Endodermal cell (in vitro differentiated cells): ENCODE results near the gene TMEM254. TPM values are rescaled to one million over a fixed set of nuclear protein-coding genes. Genes with fewer than 3 reads are reported as not detected.
A peak's percentile ranks its signal among the peaks of the same experiment; 100 is the strongest.

ENCODE experiments used
- DNase-seq: peaks from one replicate; pipeline ENCODE4 v3.0.0-alpha.2; 2017
- H3K27ac ChIP-seq: 2 replicates; pipeline ENCODE4 v1.5.1; 2013; ENCODE audit warnings: mild to moderate bottlenecking, low read depth, low read length, moderate library complexity
- H3K27me3 ChIP-seq: 2 replicates; pipeline ENCODE4 v1.6.1; 2013; ENCODE audit warnings: mild to moderate bottlenecking, low read length, moderate library complexity; ENCODE audit not compliant: insufficient read depth, control insufficient read depth, poor library complexity, severe bottlenecking
- H3K36me3 ChIP-seq: 2 replicates; pipeline ENCODE4 v1.7.0; 2013; ENCODE audit warnings: mild to moderate bottlenecking, low read length, moderate library complexity; ENCODE audit not compliant: control insufficient read depth, insufficient read depth
- H3K4me1 ChIP-seq: one replicate; pipeline ENCODE4 v1.7.0; 2013; ENCODE audit warnings: low read length; ENCODE audit not compliant: control insufficient read depth, insufficient read depth
- H3K4me3 ChIP-seq: 2 replicates; pipeline ENCODE4 v1.5.1; 2013; ENCODE audit warnings: mild to moderate bottlenecking, low read length, moderate library complexity
- H3K9ac ChIP-seq: 2 replicates; pipeline ENCODE4 v1.6.1; 2013; ENCODE audit warnings: mild to moderate bottlenecking, low read length, moderate library complexity; ENCODE audit not compliant: poor library complexity, severe bottlenecking; ENCODE audit errors: extremely low read depth
- H3K9me3 ChIP-seq: 2 replicates; pipeline ENCODE4 v1.6.1; 2013; ENCODE audit warnings: mild to moderate bottlenecking, low read length, moderate library complexity; ENCODE audit not compliant: control insufficient read depth
- H3K27ac Mint-ChIP-seq: 2 replicates; pipeline ENCODE4 v1.8.0; 2020; ENCODE audit warnings: mixed read lengths
- H3K27me3 Mint-ChIP-seq: 2 replicates; pipeline ENCODE4 v1.8.0; 2021; ENCODE audit warnings: mild to moderate bottlenecking, mixed read lengths; ENCODE audit not compliant: insufficient read depth
- H3K36me3 Mint-ChIP-seq: 2 replicates; pipeline ENCODE4 v1.8.0; 2020; ENCODE audit warnings: low read depth, mixed read lengths
- H3K4me1 Mint-ChIP-seq: 2 replicates; pipeline ENCODE4 v1.8.0; 2020; ENCODE audit warnings: mixed read lengths
- H3K4me3 Mint-ChIP-seq: 2 replicates; pipeline ENCODE4 v1.8.0; 2020; ENCODE audit warnings: mild to moderate bottlenecking, moderate library complexity, mixed read lengths
- H3K9me3 Mint-ChIP-seq: 2 replicates; pipeline ENCODE4 v1.8.0; 2020; ENCODE audit warnings: mild to moderate bottlenecking, mixed read lengths
- WGBS, 2 experiments: methylation state at CpG; one replicate each; pipeline versions ENCODE4 v1.1.5 to v1.1.7; 2013; ENCODE audit warnings: missing lambda C conversion rate in 2 of 2, mixed read lengths in 1 of 2; ENCODE audit not compliant: insufficient coverage in 1 of 2, insufficient read length in 1 of 2; 5-methylcytosine and 5-hydroxymethylcytosine counted together
- total RNA-seq, 2 donors: library from RNA; stranded (reverse); fragmentation: NEBNext Ultra II Directional in 1 of 2; extraction: Animal tissue kit (Norgen Biotek cat#: 25700) in 1 of 2; gene quantifications; 2 replicates in 1 of 2; 3 replicates in 1 of 2; pipeline ENCODE4 v1.2.1, GENCODE V29; 2021
- TF ChIP-seq, protein P1 (sequence below): fragments of 200-600 bp; sonication (generic); conservative IDR thresholded peaks from 2 replicates; pipeline ENCODE4 v1.5.0; 2021; ENCODE audit warnings: antibody characterized with exemption, mild to moderate bottlenecking

Gene TMEM254
- total RNA-seq, 2 donors from 2014 or later = 31.5 to 31.9 TPM

DNA sequence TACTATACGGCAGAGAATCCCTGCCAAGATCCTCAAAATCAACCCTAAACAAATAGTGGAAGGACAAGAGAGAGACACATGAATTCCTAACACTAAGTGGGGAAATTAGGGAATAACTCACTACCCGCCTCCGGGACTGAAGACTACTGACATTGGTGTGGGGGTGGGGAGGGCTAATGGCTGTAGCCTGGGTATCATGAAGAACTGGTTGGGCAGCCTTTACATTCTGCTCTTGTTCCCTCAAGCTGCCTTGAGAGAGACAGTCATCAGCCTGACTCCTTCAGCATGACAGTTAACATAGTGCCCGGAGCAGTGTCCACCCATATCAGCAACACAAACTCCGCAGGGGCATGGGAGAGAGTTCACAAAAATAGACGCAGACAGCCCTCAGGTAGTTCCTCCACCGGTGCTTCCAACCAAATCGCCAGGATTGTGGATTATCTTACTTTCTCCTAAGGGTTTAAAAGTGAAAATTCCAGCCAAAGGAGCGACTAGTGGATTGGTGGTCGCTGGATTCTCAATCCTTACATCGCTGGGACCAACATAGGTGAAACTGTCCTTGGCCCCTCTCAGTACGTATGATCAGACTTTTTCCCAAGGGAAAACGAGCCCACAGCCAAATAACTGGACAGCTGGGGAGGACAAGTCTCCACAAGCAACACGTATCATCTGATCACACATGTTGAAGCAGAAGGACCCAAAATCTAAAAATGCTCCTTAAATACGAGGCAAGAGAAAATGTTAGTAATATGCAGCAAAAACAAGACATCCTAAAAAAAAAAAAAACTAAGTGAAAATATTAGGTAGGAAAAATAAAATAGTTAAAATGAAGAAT is 22.6 kb downstream of the TMEM254 start:
- H3K27me3 ChIP-seq = no peaks in the 10 kb centered on the region
- H3K9me3 ChIP-seq = no peaks in the 10 kb centered on the region
- TF ChIP-seq, protein P1, sequence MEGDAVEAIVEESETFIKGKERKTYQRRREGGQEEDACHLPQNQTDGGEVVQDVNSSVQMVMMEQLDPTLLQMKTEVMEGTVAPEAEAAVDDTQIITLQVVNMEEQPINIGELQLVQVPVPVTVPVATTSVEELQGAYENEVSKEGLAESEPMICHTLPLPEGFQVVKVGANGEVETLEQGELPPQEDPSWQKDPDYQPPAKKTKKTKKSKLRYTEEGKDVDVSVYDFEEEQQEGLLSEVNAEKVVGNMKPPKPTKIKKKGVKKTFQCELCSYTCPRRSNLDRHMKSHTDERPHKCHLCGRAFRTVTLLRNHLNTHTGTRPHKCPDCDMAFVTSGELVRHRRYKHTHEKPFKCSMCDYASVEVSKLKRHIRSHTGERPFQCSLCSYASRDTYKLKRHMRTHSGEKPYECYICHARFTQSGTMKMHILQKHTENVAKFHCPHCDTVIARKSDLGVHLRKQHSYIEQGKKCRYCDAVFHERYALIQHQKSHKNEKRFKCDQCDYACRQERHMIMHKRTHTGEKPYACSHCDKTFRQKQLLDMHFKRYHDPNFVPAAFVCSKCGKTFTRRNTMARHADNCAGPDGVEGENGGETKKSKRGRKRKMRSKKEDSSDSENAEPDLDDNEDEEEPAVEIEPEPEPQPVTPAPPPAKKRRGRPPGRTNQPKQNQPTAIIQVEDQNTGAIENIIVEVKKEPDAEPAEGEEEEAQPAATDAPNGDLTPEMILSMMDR = no peak
- H3K9ac ChIP-seq = no peak overlapping the region
- Mint-ChIP-seq H3K4me1 (no peaks in the 10 kb centered on the region), H3K27me3 (peaks cover 4% of the 10 kb centered on the region), H3K9me3 (no peaks in the 10 kb centered on the region), H3K27ac (no peak overlapping the region), H3K4me3 (no peak overlapping the region), H3K36me3 (no peaks in the 10 kb centered on the region)
- 95 to 97% methylated on average over 8 to 14 of the region's 15 CpGs for WGBS, 2 experiments
- H3K36me3 ChIP-seq = no peaks in the 10 kb centered on the region
- H3K4me3 ChIP-seq = no peak overlapping the region
- no peaks in the 10 kb centered on the region for H3K4me1 ChIP-seq
- no peak for DNase-seq
- H3K27ac ChIP-seq = no peak overlapping the region

DNA sequence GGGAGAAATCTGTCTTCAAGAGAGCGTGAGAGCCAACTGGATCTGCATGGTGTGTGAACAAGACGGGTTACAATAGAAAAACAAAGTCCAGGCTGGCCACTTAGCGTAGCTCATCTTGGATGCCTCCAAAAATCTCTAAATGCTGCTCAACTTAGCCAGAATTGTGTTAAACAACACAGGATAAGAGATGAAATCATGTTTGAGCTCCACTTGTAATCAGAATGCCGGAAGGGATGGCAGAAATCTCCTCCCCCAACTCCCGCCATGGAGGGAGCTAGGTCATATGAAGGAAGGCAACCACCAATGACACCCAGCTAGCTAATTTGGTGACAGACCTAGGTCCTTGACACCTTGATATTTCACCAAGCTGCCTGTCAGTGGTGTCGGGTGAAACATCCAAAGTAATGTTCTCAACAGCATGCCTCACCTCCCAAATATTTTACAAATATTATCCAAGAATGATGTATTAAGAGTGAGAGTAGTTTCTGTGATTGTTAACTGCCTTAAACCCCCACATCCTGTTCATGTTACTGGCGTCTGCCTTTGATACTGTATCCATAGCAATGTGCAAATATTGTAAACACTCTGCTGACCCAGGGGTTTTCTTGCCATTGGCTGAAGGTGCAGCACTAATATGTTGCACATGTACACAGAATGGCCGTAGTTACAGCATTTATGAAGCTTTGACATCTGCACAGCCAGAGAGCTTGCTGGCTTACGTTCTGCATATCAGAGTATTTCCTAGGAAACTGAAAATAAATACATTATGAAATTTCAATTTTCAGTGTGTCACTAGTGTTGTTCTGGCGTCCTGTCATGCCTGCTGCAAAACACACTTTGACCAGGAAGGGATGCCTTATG is 25.8 kb downstream of the TMEM254 start:
- WGBS, 2 experiments = 89 to 98% methylated on average over 5 to 10 of the region's 10 CpGs
- Histone ChIP-seq H3K9ac (no peak overlapping the region), H3K4me3 (no peak overlapping the region), H3K4me1 (no peaks in the 10 kb centered on the region), H3K27ac (no peak overlapping the region), H3K27me3 (no peaks in the 10 kb centered on the region), H3K36me3 (no peaks in the 10 kb centered on the region), H3K9me3 (peaks cover 18% of the 10 kb centered on the region)
- no peak for DNase-seq
- no peak overlapping the region for H3K4me3 Mint-ChIP-seq
- TF ChIP-seq, protein P1 = no peak
- no peak overlapping the region for H3K27ac Mint-ChIP-seq
- H3K36me3 Mint-ChIP-seq = peaks cover 3% of the 10 kb centered on the region
- H3K4me1 Mint-ChIP-seq = no peaks in the 10 kb centered on the region
- H3K27me3 Mint-ChIP-seq = no peaks in the 10 kb centered on the region
- peaks cover 23% of the 10 kb centered on the region for H3K9me3 Mint-ChIP-seq

GRCh38 chr10:80108576-80109239 is 30.2 kb downstream of the TMEM254 start:
- Mint-ChIP-seq H3K4me3 (no peak overlapping the region), H3K36me3 (peaks cover 3% of the 10 kb centered on the region), H3K9me3 (peaks cover 40% of the 10 kb centered on the region), H3K4me1 (peaks cover 5% of the 10 kb centered on the region), H3K27ac (no peak overlapping the region), H3K27me3 (no peaks in the 10 kb centered on the region)
- H3K9ac ChIP-seq = no peak overlapping the region
- H3K27ac ChIP-seq = no peak overlapping the region
- TF ChIP-seq, protein P1 = no peak
- WGBS, 2 experiments = 68 to 77% methylated on average over 4 to 8 of the region's 8 CpGs
- H3K27me3 ChIP-seq = no peaks in the 10 kb centered on the region
- peaks cover 31% of the 10 kb centered on the region for H3K9me3 ChIP-seq
- no peaks in the 10 kb centered on the region for H3K4me1 ChIP-seq
- H3K36me3 ChIP-seq = no peaks in the 10 kb centered on the region
- no peak for DNase-seq
- peak overlapping the region; percentile 40 for H3K4me3 ChIP-seq
